Neural cell (in vitro differentiated cells): ENCODE results near the gene MS4A6E. TPM values are rescaled to one million over a fixed set of nuclear protein-coding genes. Genes with fewer than 3 reads are reported as not detected.

Experiments
- H2AFZ ChIP-seq: fragments of 200-600, 300-800 bp; sonication (generic), shearing (Covaris generic); 2 replicates; pipeline ENCODE4 v1.6.0; 2014; ENCODE audit warnings: low read depth, mild to moderate bottlenecking, antibody characterized with exemption, low read length, moderate library complexity
- H3F3A ChIP-seq: fragments of 200-600 bp; shearing (Covaris generic); 2 replicates; pipeline ENCODE4 v1.6.1; 2016; ENCODE audit warnings: mild to moderate bottlenecking, moderate library complexity, mixed read lengths, antibody characterized with exemption, low read length; ENCODE audit not compliant: insufficient read depth, poor library complexity, severe bottlenecking
- H3K27ac ChIP-seq: fragments of 200-600, 300-800 bp; sonication (generic), shearing (Covaris generic); 2 replicates; pipeline ENCODE4 v1.5.1; 2014; ENCODE audit warnings: mild to moderate bottlenecking, low read length, moderate library complexity
- H3K27me3 ChIP-seq: fragments of 300-800, 200-600 bp; sonication (generic), shearing (Covaris generic); 2 replicates; pipeline ENCODE4 v1.6.0; 2014; ENCODE audit warnings: mild to moderate bottlenecking, low read depth, low read length, moderate library complexity; ENCODE audit not compliant: insufficient read depth
- H3K36me3 ChIP-seq: fragments of 300-800, 200-600 bp; sonication (generic), shearing (Covaris generic); 2 replicates; pipeline ENCODE4 v1.5.1; 2014; ENCODE audit warnings: mild to moderate bottlenecking, antibody characterized with exemption, low read length, moderate library complexity; ENCODE audit not compliant: insufficient read depth
- H3K4me2 ChIP-seq: fragments of 300-800, 200-600 bp; sonication (generic), shearing (Covaris generic); 2 replicates; pipeline ENCODE4 v1.6.0; 2014; ENCODE audit warnings: mild to moderate bottlenecking, low read length
- H3K4me3 ChIP-seq: fragments of 300-800, 200-600 bp; sonication (generic), shearing (Covaris generic); 2 replicates; pipeline ENCODE4 v1.5.1; 2014; ENCODE audit warnings: mild to moderate bottlenecking, low read length, moderate library complexity
- H3K79me2 ChIP-seq: fragments of 200-600 bp; shearing (Covaris generic); replicated peaks from 2 replicates; pipeline ENCODE4 v1.6.0; 2014; ENCODE audit warnings: mild to moderate bottlenecking, low read length, moderate library complexity; ENCODE audit not compliant: insufficient read depth
- H3K9ac ChIP-seq: fragments of 300-800, 200-600 bp; sonication (generic), shearing (Covaris generic); 2 replicates; pipeline ENCODE4 v1.6.1; 2016; ENCODE audit warnings: mild to moderate bottlenecking, low read length, mixed read lengths
- H3K9me2 ChIP-seq: fragments of 200-600 bp; shearing (Covaris generic); 2 replicates; pipeline ENCODE4 v1.6.1; 2016; ENCODE audit warnings: mild to moderate bottlenecking, low read length, mixed read lengths; ENCODE audit not compliant: insufficient read depth
- H3K9me3 ChIP-seq: fragments of 200-600, 300-800 bp; sonication (generic), shearing (Covaris generic); 2 replicates; pipeline ENCODE4 v1.6.1; 2016; ENCODE audit warnings: mild to moderate bottlenecking, mixed run types, low read length, moderate library complexity, mixed read lengths
- H4K20me1 ChIP-seq: fragments of 200-600 bp; shearing (Covaris generic); 2 replicates; pipeline ENCODE4 v1.6.1; 2016; ENCODE audit warnings: mild to moderate bottlenecking, mixed run types; ENCODE audit not compliant: insufficient read depth
- EP300 ChIP-seq: fragments of 450-650 bp; conservative IDR thresholded peaks from 2 replicates; pipeline ENCODE4 v1.6.1; 2014; ENCODE audit warnings: antibody characterized with exemption, mild to moderate bottlenecking, moderate library complexity; ENCODE audit not compliant: poor library complexity, severe bottlenecking
- EZH2 ChIP-seq: fragments of 200-600, 300-800 bp; shearing (Covaris generic), sonication (generic); IDR thresholded peaks from 2 replicates; pipeline ENCODE4 v1.6.1; 2014; ENCODE audit warnings: antibody characterized with exemption, low read length, borderline replicate concordance, mild to moderate bottlenecking; ENCODE audit not compliant: insufficient read depth, poor library complexity, severe bottlenecking
- MXI1 ChIP-seq: fragments of 450-650 bp; conservative IDR thresholded peaks from 2 replicates; pipeline ENCODE4 v1.6.1; 2014; ENCODE audit warnings: antibody characterized with exemption, mild to moderate bottlenecking; ENCODE audit not compliant: poor library complexity, severe bottlenecking
- POLR2AphosphoS5 ChIP-seq: IDR thresholded peaks from 2 replicates; pipeline ENCODE4 v1.6.1; 2012
- RAD21 ChIP-seq: fragments of 450-650 bp; conservative IDR thresholded peaks from 2 replicates; pipeline ENCODE4 v1.6.1; 2014; ENCODE audit warnings: antibody characterized with exemption, mild to moderate bottlenecking, moderate library complexity
- SMC3 ChIP-seq: fragments of 450-650 bp; conservative IDR thresholded peaks from 2 replicates; pipeline ENCODE4 v1.6.1; 2014; ENCODE audit warnings: antibody characterized with exemption, mild to moderate bottlenecking, moderate library complexity; ENCODE audit not compliant: poor library complexity
- TAF1 ChIP-seq: IDR thresholded peaks from 2 replicates; pipeline ENCODE4 v1.6.1; 2012; ENCODE audit warnings: low read depth
- polyA plus RNA-seq: library from polyadenylated mRNA; depleted of rRNA; stranded (reverse); fragments of >200 nt; gene quantifications from 2 replicates; pipeline ENCODE4 v1.2.3, GENCODE V29; 2014
- TF ChIP-seq, protein P1 (sequence below): IDR thresholded peaks from 2 replicates; pipeline ENCODE4 v1.6.1; 2012; ENCODE audit warnings: borderline replicate concordance
- TF ChIP-seq, protein P2 (sequence below): fragments of 450-650 bp; IDR thresholded peaks from 2 replicates; pipeline ENCODE4 v1.5.1; 2014; ENCODE audit warnings: antibody characterized with exemption, mild to moderate bottlenecking, moderate library complexity; ENCODE audit not compliant: poor library complexity, severe bottlenecking

MS4A6E gene
- polyA plus RNA-seq, 1 donor from 2014 or later = not detected

DNA sequence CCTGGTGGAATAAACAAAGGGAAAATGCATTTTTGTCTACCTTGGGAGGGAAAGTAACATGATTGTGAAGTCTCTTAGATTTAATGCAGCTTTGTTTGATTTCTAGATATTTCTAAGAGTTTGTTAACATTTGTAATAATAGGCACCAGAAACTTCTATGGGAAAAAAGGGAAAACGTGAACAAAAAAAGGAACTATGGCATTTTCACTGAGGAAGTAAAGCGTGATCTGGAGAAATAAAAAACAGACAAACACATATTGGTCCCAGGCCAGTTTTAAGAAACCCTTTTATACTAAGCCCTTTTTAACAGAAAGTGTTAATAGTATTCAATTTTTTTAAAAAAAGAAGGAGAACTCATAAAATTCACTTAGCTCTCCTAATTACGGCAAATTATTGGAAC, 44.3 kb downstream of the MS4A6E start:
- no peaks in the 10 kb centered on the region for H3K36me3 ChIP-seq
- H4K20me1 ChIP-seq = no peaks in the 10 kb centered on the region
- no peaks in the 10 kb centered on the region for H3K9me2 ChIP-seq
- no peak overlapping the region for H3K4me2 ChIP-seq
- H3K9me3 ChIP-seq = no peaks in the 10 kb centered on the region
- no peaks in the 10 kb centered on the region for H3F3A ChIP-seq
- TF ChIP-seq SMC3 = no peak
- H3K27ac ChIP-seq = no peak overlapping the region
- H3K27me3 ChIP-seq = no peaks in the 10 kb centered on the region
- H2AFZ ChIP-seq = no peak overlapping the region
- H3K4me3 ChIP-seq = no peak overlapping the region
- H3K79me2 ChIP-seq = no peaks in the 10 kb centered on the region
- no peak overlapping the region for H3K9ac ChIP-seq

DNA sequence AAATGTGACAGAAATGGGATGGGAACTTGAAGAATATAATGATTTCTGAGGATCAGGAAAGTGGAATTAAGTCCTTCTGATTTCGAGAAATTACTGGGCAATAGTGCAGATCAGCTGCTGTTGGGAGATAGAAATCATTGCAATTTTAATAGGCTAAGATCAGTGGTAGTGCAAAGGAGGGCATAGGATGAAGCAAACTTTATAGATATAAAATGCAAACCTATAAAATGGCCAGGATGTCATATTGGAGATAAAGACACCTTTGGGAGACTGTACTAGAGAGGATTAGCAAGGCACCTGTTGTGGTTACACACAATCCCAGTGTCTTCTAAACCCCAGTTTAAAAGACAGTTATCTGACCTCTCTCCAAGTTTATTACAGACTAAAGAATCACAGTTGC, 44.8 kb downstream of the MS4A6E start:
- Histone ChIP-seq H3K36me3 (no peaks in the 10 kb centered on the region), H4K20me1 (no peaks in the 10 kb centered on the region), H2AFZ (no peak overlapping the region), H3K9me3 (no peaks in the 10 kb centered on the region), H3F3A (no peaks in the 10 kb centered on the region), H3K9me2 (no peaks in the 10 kb centered on the region), H3K79me2 (no peaks in the 10 kb centered on the region), H3K27ac (no peak overlapping the region), H3K27me3 (no peaks in the 10 kb centered on the region), H3K9ac (no peak overlapping the region), H3K4me3 (no peak overlapping the region), H3K4me2 (no peak overlapping the region)
- TF ChIP-seq EZH2 (no peak), RAD21 (no peak), SMC3 (no peak), MXI1 (no peak), TAF1 (no peak), EP300 (no peak), POLR2AphosphoS5 (no peak)
- TF ChIP-seq, protein P1, sequence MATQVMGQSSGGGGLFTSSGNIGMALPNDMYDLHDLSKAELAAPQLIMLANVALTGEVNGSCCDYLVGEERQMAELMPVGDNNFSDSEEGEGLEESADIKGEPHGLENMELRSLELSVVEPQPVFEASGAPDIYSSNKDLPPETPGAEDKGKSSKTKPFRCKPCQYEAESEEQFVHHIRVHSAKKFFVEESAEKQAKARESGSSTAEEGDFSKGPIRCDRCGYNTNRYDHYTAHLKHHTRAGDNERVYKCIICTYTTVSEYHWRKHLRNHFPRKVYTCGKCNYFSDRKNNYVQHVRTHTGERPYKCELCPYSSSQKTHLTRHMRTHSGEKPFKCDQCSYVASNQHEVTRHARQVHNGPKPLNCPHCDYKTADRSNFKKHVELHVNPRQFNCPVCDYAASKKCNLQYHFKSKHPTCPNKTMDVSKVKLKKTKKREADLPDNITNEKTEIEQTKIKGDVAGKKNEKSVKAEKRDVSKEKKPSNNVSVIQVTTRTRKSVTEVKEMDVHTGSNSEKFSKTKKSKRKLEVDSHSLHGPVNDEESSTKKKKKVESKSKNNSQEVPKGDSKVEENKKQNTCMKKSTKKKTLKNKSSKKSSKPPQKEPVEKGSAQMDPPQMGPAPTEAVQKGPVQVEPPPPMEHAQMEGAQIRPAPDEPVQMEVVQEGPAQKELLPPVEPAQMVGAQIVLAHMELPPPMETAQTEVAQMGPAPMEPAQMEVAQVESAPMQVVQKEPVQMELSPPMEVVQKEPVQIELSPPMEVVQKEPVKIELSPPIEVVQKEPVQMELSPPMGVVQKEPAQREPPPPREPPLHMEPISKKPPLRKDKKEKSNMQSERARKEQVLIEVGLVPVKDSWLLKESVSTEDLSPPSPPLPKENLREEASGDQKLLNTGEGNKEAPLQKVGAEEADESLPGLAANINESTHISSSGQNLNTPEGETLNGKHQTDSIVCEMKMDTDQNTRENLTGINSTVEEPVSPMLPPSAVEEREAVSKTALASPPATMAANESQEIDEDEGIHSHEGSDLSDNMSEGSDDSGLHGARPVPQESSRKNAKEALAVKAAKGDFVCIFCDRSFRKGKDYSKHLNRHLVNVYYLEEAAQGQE = no peak
- TF ChIP-seq, protein P2, sequence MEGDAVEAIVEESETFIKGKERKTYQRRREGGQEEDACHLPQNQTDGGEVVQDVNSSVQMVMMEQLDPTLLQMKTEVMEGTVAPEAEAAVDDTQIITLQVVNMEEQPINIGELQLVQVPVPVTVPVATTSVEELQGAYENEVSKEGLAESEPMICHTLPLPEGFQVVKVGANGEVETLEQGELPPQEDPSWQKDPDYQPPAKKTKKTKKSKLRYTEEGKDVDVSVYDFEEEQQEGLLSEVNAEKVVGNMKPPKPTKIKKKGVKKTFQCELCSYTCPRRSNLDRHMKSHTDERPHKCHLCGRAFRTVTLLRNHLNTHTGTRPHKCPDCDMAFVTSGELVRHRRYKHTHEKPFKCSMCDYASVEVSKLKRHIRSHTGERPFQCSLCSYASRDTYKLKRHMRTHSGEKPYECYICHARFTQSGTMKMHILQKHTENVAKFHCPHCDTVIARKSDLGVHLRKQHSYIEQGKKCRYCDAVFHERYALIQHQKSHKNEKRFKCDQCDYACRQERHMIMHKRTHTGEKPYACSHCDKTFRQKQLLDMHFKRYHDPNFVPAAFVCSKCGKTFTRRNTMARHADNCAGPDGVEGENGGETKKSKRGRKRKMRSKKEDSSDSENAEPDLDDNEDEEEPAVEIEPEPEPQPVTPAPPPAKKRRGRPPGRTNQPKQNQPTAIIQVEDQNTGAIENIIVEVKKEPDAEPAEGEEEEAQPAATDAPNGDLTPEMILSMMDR = no peak

DNA sequence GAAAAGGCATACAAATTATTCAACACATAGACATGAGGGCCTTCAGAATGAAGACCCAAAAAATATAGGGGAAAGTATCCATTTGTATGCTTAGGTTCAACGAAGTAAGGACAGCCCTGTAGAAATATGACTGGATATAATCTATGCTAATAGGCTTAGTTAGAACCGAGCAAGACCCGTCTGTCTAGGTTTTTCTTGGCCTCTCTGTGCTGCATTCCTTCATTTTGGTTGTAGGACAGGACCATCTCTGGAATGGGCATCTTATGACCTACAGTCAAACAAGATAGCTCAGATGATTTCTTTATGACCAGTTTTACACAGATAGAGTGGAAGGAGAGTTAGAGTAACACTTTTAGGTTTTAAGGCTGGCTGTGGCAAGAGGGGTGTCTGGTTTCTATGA, 45.7 kb downstream of the MS4A6E start:
- H2AFZ ChIP-seq = no peak overlapping the region
- no peaks in the 10 kb centered on the region for H4K20me1 ChIP-seq
- no peak overlapping the region for H3K9ac ChIP-seq
- H3F3A ChIP-seq = no peaks in the 10 kb centered on the region
- H3K9me3 ChIP-seq = no peaks in the 10 kb centered on the region
- H3K36me3 ChIP-seq = no peaks in the 10 kb centered on the region
- H3K4me3 ChIP-seq = no peak overlapping the region
- H3K9me2 ChIP-seq = no peaks in the 10 kb centered on the region
- H3K4me2 ChIP-seq = no peak overlapping the region
- no peaks in the 10 kb centered on the region for H3K79me2 ChIP-seq
- no peak overlapping the region for H3K27ac ChIP-seq
- TF ChIP-seq RAD21 (no peak), POLR2AphosphoS5 (no peak), EP300 (no peak), MXI1 (no peak), SMC3 (no peak), TAF1 (no peak), EZH2 (no peak)
- TF ChIP-seq, protein P2 = no peak
- TF ChIP-seq, protein P1 = no peak
- H3K27me3 ChIP-seq = no peaks in the 10 kb centered on the region
